ENCODE data around the gene LMTK2.

The LMTK2 gene

DNA sequence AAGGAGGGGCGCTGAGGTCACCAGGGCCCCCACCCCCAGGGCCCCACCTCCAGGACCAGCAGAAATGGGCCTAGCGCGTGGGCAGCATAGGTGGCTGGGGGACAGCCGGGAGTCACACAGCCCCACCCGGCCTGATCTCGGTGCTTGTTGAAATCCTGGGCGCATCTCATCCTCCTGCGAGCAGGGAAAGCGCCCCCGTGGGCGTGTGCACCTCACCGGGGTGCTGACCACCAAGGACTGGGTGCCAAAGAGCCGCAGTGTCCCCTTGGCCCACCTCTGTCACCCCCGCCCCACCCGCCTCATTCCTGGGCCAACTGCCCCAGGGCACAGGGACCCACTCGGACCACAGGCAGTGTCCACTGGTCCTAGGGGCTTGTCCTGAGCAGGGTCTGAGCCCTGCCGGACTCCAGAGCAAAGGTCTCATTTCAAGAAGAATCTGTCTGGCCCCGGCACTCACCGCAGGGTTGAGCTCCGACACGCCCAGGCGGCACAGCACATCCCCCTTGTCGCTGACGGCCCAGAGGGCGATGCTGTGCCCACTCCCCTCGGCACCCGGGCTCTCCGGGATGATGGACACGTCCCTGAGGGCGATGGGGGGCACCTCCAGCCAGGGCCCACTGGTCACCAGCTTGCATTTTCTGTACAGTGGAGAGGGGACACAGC is 116.0 kb downstream of the LMTK2 start:
- no peak for DNase-seq

- no peak for DNase-seq
These were observed 116.8 kb downstream of the LMTK2 start for GRCh38 chr7:98223351-98223897.

- DNase-seq: no peak
These were observed 117.4 kb downstream of the LMTK2 start for GRCh38 chr7:98223898-98224700.

DNA sequence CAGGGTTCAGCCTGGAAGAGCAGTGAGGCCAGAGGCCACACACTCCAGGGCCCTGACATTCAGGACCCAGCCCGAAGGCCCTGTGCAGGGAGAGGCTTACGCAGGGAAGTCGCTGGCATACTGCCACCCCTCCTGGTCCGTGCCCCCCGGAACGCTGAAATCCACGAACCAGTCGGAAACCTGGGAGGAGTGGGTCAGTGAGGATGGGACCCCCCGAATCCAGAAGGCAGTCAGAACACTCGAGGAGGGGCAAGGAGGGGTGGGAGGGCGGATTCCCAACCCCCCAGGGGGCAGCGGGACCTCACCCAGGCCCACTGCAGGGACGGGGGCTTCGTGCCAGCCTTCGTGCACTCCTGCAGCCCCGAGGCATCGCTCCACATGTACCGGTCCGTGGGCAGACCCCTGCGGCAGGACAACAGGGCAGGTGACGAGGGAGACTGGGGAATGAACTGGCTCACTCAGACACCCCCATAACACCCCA is 118.1 kb downstream of the LMTK2 start:
- DNase-seq: no peak

DNA sequence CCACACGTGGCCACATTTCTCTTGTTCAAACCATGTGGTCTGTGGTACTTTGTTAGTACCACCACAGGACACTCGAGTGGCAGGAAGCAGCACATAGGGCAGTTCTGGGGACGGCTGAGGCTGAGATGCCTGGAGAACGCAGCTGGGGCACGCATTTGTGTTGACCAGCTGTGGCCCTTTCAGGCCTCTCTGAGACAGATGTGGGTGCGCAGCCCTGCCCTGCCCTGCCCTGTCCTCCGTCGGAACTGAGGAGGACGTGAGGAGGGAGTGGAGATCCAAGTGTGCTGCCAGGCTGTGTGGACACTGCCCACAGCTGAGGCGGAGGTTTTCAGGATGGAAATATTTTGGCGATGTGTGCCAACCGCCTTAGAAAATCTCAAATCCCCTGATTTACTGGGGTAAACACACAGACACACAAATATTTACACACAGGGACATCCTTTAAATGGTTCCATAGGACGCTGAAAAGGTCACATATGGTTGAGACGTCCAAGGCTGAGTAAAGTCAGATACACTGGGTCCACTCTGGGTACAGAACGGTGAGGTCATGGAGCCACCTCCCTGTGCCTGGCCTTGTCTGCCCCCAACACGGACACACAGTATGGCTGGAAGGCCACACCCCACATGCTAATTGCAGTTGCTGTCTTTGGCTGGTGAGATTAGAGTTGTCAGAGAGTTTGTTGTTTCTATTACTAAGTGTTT is 119.4 kb downstream of the LMTK2 start:
- no peak for DNase-seq

- DNase-seq: no peak
These were observed 121.3 kb downstream of the LMTK2 start for GRCh38 chr7:98227939-98228338.

GRCh38 chr7:98228801-98229200 is 122.1 kb downstream of the LMTK2 start:
- DNase-seq: no peak

- no peak for DNase-seq
These were observed 122.8 kb downstream of the LMTK2 start for GRCh38 chr7:98229441-98229840.

DNA sequence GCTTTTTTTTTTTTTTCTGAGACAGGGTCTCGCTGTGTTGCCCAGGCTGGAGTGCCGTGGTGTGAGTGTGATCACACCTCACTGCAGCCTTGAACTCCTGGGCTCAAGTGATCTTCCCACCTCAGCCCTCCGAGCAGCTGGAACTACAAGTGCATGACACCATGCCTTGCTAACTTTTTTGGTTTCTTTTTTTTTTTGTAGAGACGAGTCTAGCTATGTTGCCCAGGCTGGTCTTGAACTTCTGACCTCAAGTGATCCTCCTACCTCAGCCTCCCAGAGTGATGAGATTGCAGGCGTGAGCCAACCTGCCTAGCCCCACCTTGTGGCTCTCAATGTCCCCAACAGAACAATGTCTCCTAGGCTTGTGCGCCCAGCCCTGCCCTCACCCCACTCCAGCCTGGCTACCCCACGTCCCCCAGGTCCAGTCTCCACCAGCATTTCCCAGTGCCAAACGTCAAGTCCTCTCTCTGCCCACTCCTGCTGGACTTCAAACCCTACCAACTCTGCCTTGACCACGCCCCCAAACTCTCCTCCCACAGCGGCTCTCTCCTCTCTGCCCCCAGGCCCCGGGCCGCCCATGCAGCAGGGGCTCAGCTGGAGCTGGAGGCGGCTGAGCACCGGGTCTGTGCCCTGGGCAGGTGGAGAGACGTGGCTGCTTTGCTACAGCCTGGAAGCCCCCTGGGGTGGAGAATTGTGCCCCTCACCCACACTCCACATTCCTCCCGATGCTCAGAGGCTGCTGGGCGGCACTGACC is 123.5 kb downstream of the LMTK2 start:
- no peak for DNase-seq

GRCh38 chr7:98230746-98231471 is 124.2 kb downstream of the LMTK2 start:
- DNase-seq: no peak

- no peak for DNase-seq
These were observed 125.0 kb downstream of the LMTK2 start for GRCh38 chr7:98231493-98232262.

DNA sequence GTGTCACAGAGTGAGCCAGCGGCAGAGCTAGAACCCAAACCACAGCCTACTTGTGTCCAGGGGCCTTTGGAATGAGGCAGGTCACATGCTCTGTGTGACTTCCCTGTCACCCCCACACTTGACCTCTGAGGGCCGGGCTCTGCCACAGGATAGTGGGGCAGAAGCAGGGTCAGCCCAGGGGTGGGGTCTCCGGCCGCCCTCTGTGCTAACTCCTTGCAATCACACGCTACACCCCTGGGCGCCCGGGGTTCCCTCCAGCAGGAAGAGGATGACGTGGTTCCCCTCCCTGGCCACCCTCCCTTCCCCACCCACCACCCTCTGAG is 125.6 kb downstream of the LMTK2 start:
- no peak for DNase-seq

- no peak for DNase-seq
These were observed 126.1 kb downstream of the LMTK2 start for GRCh38 chr7:98232799-98233198.

DNA sequence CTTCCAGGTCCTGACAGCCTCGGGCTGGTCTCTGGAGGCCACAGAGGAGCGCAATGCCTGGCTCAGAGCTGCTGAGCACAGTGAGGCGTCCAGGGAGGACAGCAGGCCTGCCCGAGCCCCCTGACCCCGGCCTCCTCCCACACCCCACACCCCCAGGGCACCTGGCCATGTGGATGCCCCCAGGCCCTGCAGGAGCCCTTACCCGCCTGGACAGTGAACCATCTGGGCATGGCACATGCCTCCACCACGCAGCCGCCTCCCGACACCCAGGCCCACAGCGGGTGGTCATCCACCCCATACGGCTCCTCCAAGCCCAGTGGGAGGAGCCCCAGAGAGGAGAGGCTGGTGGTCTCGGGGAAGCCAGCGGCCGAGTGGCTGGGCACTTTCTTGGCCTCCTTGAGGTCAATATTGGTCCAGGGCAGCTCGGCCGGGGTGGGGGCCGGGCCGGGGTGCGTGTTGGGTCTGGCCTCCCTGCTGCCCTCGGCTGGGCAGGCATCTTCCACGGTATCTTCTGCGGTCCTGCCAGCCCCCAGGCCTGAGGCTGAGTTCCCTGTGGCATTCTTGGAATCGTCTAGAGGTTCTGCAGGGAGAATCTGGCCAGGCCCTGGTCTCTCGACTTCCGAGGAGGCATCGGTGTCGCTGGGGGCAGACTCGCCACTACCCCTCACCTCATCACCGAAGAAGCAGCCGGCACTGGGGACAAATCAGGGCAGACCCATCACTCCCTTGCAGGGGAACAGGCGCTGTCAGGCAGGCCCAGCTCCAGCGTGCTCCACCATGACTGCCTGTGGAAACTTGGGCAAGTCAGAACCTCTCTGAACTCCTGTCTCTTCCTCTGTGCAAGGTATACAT is 126.8 kb downstream of the LMTK2 start:
- DNase-seq: no peak

DNA sequence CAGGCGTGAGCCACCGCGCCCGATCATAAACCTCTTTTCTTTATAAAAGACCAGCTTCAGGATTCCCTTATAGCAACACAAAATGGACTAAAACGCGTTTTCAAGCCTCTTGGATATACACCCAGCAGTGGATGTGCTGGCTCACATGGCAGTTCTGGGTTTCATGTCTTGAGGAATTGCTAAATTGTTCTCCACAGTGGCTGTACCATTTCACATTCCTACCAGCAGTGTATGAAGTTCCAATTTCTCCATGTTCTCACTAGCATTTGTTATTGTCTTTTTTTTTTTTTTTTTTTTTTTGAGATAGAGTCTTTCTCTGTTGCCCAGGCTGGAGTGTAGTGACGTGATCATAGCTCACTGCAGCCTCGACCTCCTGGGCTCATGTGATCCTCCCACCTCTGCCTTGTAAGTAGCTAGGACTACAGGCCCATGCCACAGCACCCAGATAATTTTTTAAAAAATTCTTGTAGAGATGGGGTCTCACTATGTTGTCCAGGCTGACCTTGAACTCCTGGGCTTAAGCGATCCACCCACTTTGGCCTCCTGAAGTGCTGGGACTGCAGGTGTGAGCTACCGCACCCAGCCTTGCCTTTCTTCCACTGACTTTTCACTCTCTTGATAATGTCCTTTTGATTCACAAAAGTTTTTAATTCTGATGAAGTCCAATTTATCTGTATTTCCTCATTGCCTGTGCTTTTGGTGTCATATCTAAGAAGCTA is 127.9 kb downstream of the LMTK2 start:
- DNase-seq: no peak

DNA sequence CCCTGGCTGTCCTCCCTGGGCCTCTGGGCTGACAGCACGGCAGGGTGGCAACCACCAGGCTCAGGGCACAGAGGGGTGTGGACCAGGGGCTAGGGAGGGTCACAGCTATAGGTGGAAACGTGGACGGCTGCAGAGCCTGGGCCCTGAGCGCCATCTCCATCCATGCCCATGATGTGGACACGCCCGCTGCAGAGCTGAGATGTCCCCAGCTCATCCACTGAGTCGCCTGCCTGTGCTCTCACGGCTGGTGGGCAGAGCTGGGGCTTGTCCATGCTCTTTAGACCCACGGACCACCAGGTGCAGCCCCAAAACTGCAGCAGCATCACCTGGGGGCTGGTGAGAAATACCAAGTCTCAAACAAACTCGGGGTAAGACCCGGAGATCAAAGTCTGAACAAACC is 129.2 kb downstream of the LMTK2 start:
- DNase-seq: peak; percentile 29

DNA sequence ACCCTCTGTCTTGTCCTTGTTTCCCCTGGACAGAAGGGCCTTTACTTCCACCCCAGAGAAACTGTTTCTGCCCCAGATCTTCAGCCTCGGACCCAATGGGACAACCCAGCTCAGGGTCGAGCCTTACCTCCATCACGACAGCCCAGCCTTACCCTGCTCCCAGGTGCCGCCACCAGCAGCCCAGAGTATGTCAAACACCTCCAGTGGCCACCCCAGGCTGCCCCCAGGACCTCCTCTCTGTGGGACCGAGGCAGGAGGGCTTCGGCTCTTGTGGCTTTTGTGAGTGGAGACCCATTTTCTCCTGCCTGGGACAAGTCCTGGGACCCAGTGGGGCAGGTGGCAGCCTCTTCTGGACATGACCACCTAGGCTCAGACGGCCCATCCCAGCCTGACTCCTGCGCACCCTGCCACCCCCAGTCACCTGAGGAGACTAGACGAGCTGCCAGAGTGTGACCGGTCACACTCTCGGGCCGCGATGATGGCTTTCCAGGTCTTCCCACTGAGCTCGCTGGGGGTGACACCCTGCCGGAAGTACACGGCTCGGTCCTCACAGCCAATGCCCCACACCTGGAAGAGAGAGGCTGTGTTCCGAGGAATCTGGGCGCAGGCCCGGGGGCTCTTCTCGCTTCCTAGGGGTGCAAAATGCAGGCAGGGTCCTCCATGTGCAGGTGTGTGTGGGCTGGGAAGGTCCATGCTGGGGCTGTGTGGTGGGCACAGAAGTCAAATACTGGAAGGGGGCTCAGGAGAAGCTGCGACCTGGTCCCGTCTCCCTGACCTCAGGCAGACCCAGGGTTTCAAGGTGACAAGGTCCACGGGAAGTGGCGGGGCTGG is 129.9 kb downstream of the LMTK2 start:
- no peak for DNase-seq

DNA sequence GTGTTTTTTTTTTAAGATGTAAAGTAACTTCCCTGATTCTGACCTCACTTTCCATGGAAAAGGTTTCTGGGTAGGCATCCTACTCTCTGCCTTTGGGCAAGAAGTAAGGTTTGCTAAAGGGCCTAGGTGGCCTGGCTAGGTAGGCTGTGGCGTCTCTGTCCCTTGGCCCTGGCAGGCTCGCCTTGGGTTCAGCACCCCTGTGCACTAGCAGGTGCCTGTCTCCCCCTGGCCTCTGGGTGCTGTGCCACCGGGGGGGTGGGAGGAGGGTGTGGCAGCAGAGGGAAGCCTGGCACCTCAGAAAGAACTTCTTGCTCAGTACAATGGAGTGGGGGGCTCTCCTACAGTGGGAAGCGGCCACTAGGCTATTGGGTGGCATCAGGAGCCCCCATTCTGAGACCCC is 131.4 kb downstream of the LMTK2 start:
- DNase-seq: no peak

DNA sequence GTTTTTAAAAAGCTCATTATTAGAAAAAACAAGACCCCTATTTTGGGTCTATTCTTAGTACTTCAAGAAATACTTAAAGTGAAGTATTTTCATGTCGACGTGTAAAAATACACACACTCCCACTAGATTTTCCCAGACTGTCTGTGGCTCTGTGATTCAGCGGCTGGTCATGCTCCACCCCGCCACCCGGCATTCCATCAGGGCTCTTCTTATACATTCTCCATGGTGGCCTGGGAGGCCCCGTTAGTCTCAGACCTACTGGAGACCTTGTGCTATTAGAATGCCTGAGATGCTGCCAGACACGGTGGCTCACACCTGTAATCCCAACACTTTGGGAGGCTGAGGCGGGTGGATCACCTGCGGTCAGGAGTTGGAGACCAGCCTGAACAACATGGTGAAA is 132.3 kb downstream of the LMTK2 start:
- no peak for DNase-seq

All from DMS53 (cell line).